ENCODE data around the gene WDR73.

DNA sequence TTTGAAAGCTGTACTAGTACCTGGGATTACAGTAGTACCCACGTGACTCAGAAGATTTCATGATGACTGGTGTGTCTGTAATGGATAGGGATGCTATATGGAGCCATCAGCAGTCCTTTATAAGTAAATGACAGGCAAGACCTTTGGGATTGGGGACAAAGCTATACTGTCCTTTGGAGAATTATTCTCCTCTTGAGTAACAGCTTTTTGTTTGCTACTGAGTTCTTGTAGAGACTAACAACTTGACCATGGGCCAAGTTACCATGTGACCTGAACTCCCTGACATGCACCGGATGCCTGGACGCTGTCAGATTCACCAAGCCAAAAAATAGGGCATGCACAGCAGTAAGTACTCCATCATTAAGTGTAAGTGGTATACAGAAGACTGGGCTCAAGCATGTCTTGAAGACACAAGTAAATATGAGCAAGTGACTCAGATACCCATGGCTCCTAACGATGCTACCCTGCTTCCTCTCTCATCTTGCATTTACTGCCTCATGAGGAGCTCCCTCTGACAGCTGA, 48.9 kb upstream of the WDR73 start:
- TF ChIP-seq POLR2A (IDR thresholded peaks at IDR 0.05; ENCODE audit: low read depth, low read length) (no peak), POLR2AphosphoS5 (IDR thresholded peaks at IDR 0.05; ENCODE audit: low read depth, low read length) (no peak)

Data from GM12891 (cell line).